Body of pancreas (tissue), 4 donors: ENCODE data around the gene NDUFB2. TPM values are rescaled to one million over a fixed set of nuclear protein-coding genes. Genes with fewer than 3 reads are reported as not detected.
"Not testable (repeated sequence)": the region's sequence is repeated elsewhere in the genome, so short reads cannot be mapped to it uniquely, and the experiment has no call there.

Experiments
- ATAC-seq: fragments of 150-250 bp; one replicate; pipeline ENCODE4 v1.9.1; 2016
- DNase-seq, 4 donors: peaks; one replicate each; pipeline ENCODE4 v3.0.0-alpha.2; 2019
- H3K27ac ChIP-seq, 4 donors: fragments of 200-600 bp; sonication (generic); 1 replicate in 3 of 4; 2 replicates in 1 of 4; pipeline versions ENCODE4 v1.5.1 to v1.6.1; 2016 to 2019; ENCODE audit warnings: mild to moderate bottlenecking in 1 of 4, mixed read lengths in 1 of 4, moderate library complexity in 1 of 4
- H3K27me3 ChIP-seq, 2 donors: fragments of 200-600 bp; sonication (generic); one replicate each; pipeline ENCODE4 v1.6.0; 2016; ENCODE audit warnings: mild to moderate bottlenecking in 1 of 2
- H3K36me3 ChIP-seq, 2 donors: fragments of 200-600 bp; sonication (generic); replicated peaks in 1 of 2; 2 replicates each; pipeline ENCODE4 v1.5.1; 2016; ENCODE audit warnings: low read depth in 2 of 2; ENCODE audit not compliant: insufficient read depth in 1 of 2
- H3K4me1 ChIP-seq: fragments of 200-600 bp; sonication (generic); one replicate; pipeline ENCODE4 v1.6.0; 2016
- H3K4me3 ChIP-seq, 2 donors: fragments of 200-600 bp; sonication (generic); 1 replicate in 1 of 2; 2 replicates in 1 of 2; pipeline ENCODE4 v1.5.1; 2016 to 2019
- H3K9me3 ChIP-seq, 3 donors: fragments of 200-600 bp; sonication (generic); 1 replicate in 2 of 3; 2 replicates in 1 of 3; pipeline ENCODE4 v1.5.1; 2016
- CTCF ChIP-seq, 7 experiments: fragments of 450-650 bp in 4 of 7; fragments of 200-600 bp in 3 of 7; sonication (generic) in 3 of 7; IDR thresholded peaks; one replicate each; pipeline ENCODE4 v1.5.1; 2016 to 2019; ENCODE audit warnings: antibody characterized with exemption in 7 of 7
- POLR2A ChIP-seq, 3 donors: fragments of 450-650 bp; IDR thresholded peaks; one replicate each; pipeline ENCODE4 v1.6.1; 2016; ENCODE audit warnings: antibody characterized with exemption in 3 of 3, mild to moderate bottlenecking in 2 of 3
- WGBS, 2 donors: methylation state at CpG; one replicate each; pipeline ENCODE4 v1.1.5; 2017; 5-methylcytosine and 5-hydroxymethylcytosine counted together
- intact Hi-C: fragments of 100-400 bp; cut with DNase I; formaldehyde crosslinking; loops from one replicate; pipeline ENCODE4 v1.15.1; 2023
- total RNA-seq, 2 donors: library from RNA; depleted of rRNA; stranded (reverse); fragments of >200 nt; gene quantifications; one replicate each; pipeline ENCODE4 v1.1.0, GENCODE V29; 2016

Gene NDUFB2
- total RNA-seq, 2 donors from 2014 or later = 61.0 to 140 TPM

GRCh38 chr7:140656548-140657515 is 39.7 kb upstream of the NDUFB2 start:
- H3K4me3 ChIP-seq = no peak overlapping the region
- 34 to 38% methylated on average over 11 of the region's 11 CpGs for WGBS, 2 donors
- intact Hi-C loops = no loop called here
- peak overlapping the region; percentile 41 to 71 (median 68) for H3K27ac ChIP-seq
- no peaks in the 10 kb centered on the region for H3K9me3 ChIP-seq
- DNase-seq (peak; percentile 68 to 87 (median 80)), ATAC-seq (peak; percentile 87)
- TF ChIP-seq POLR2A (IDR thresholded peaks at IDR 0.05) (peak in 2 of 3 donors; percentile 23 to 41), CTCF (IDR thresholded peaks at IDR 0.05) (no peak)
- peaks cover 22% of the 10 kb centered on the region for H3K4me1 ChIP-seq
- H3K27me3 ChIP-seq = no peaks in the 10 kb centered on the region
- no peaks in the 10 kb centered on the region for H3K36me3 ChIP-seq

DNA sequence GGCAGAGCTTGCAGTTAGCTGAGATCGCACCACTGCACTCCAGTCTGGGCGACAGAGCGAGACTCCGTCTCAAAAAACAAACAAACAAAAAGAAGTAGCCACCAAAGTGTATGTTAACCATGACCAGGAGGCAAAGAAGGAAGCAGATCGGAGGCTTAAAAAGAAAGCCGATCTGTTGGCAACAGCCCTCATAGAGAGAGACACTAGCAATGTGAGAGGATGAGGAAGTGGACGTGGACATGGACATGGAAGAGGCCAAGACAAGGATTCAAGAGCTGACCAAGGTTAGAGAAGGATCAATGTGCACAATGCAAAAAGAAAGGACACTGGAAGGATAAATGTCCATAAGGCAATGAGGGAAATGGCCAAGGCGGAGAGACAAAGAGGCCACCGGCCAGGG is 38.6 kb upstream of the NDUFB2 start:
- no peak overlapping the region for H3K4me3 ChIP-seq
- 86 to 88% methylated on average over 9 of the region's 9 CpGs for WGBS, 2 donors
- TF ChIP-seq CTCF (IDR thresholded peaks at IDR 0.05) = no peak
- TF ChIP-seq POLR2A (IDR thresholded peaks at IDR 0.05) = no peak
- H3K9me3 ChIP-seq = no peaks in the 10 kb centered on the region
- intact Hi-C loops = no loop called here
- no peak overlapping the region for H3K27ac ChIP-seq
- no peaks in the 10 kb centered on the region for H3K27me3 ChIP-seq
- ATAC-seq (no peak), DNase-seq (no peak)
- H3K4me1 ChIP-seq = peaks cover 22% of the 10 kb centered on the region
- H3K36me3 ChIP-seq = no peaks in the 10 kb centered on the region

GRCh38 chr7:140659856-140660255 is 36.7 kb upstream of the NDUFB2 start:
- DNase-seq (no peak), ATAC-seq (no peak)
- WGBS, 2 donors = 39 to 67% methylated on average over 8 of the region's 8 CpGs
- Histone ChIP-seq H3K36me3 (no peaks in the 10 kb centered on the region), H3K9me3 (no peaks in the 10 kb centered on the region), H3K27ac (no peak overlapping the region), H3K4me1 (peaks cover 14% of the 10 kb centered on the region), H3K4me3 (no peak overlapping the region), H3K27me3 (no peaks in the 10 kb centered on the region)
- intact Hi-C loops = no loop called here
- TF ChIP-seq CTCF (IDR thresholded peaks at IDR 0.05) = no peak
- no peak for TF ChIP-seq POLR2A (IDR thresholded peaks at IDR 0.05)

- DNase-seq (peak in 1 of 4 donors; percentile 25), ATAC-seq (no peak)
- no peaks in the 10 kb centered on the region for H3K36me3 ChIP-seq
- H3K27me3 ChIP-seq = no peaks in the 10 kb centered on the region
- peaks cover 12% of the 10 kb centered on the region for H3K4me1 ChIP-seq
- peak in 3 of 7 experiments; percentile 9 to 25 (median 17) for TF ChIP-seq CTCF (IDR thresholded peaks at IDR 0.05)
- no peak for TF ChIP-seq POLR2A (IDR thresholded peaks at IDR 0.05)
- no peaks in the 10 kb centered on the region for H3K9me3 ChIP-seq
- 21 to 30% methylated on average over 2 of the region's 2 CpGs for WGBS, 2 donors
- intact Hi-C loops = no loop called here
- H3K4me3 ChIP-seq = no peak overlapping the region
- no peak overlapping the region for H3K27ac ChIP-seq
These were observed 35.4 kb upstream of the NDUFB2 start for GRCh38 chr7:140661124-140661523.

- WGBS, 2 donors = 94 to 96% methylated on average over 2 of the region's 2 CpGs
- intact Hi-C loops = not testable (repeated sequence)
These were observed 33.6 kb upstream of the NDUFB2 start for GRCh38 chr7:140662938-140663337.

More at GRCh38 chr7:140662938-140663337, 33.6 kb upstream of the NDUFB2 start:
- H3K36me3 ChIP-seq, H3K27me3 ChIP-seq, H3K27ac ChIP-seq, H3K9me3 ChIP-seq, ATAC-seq, H3K4me1 ChIP-seq, DNase-seq, H3K4me3 ChIP-seq: not testable (repeated sequence)
